IgD-negative memory B cell (primary cell): Measurements from ENCODE around the gene PNLIPRP2. TPM values are rescaled to one million over a fixed set of nuclear protein-coding genes. Genes with fewer than 3 reads are reported as not detected.

ENCODE experiments used
- H3K27ac Mint-ChIP-seq, 3 donors: one replicate each; pipeline ENCODE4 v1.8.0; 2020 to 2022; ENCODE audit warnings: mild to moderate bottlenecking in 3 of 3, mixed read lengths in 3 of 3, moderate library complexity in 1 of 3
- H3K27me3 Mint-ChIP-seq: one replicate; pipeline ENCODE4 v1.8.0; 2021; ENCODE audit warnings: mixed read lengths
- H3K36me3 Mint-ChIP-seq: one replicate; pipeline ENCODE4 v1.8.0; 2020; ENCODE audit warnings: mild to moderate bottlenecking, mixed read lengths
- H3K4me1 Mint-ChIP-seq, 3 donors: one replicate each; pipeline ENCODE4 v1.8.0; 2020 to 2022; ENCODE audit warnings: mixed read lengths in 3 of 3, mild to moderate bottlenecking in 1 of 3
- H3K4me3 Mint-ChIP-seq, 4 donors: one replicate each; pipeline ENCODE4 v1.8.0; 2020 to 2022; ENCODE audit warnings: mild to moderate bottlenecking in 4 of 4, mixed read lengths in 4 of 4, moderate library complexity in 3 of 4
- H3K9me3 Mint-ChIP-seq, 3 donors: one replicate each; pipeline ENCODE4 v1.8.0; 2020 to 2021; ENCODE audit warnings: mixed read lengths in 3 of 3, mild to moderate bottlenecking in 1 of 3
- polyA plus RNA-seq: library from polyadenylated mRNA; unstranded; fragments of 300-500 nt; fragmentation: Illumina TruSeq; gene quantifications from one replicate; pipeline ENCODE4 v1.2.3, GENCODE V29; 2021

Gene PNLIPRP2
- polyA plus RNA-seq, 1 donor from 2014 or later, result not detected

GRCh38 chr10:116656044-116656443 is 35.3 kb downstream of the PNLIPRP2 start:
- H3K36me3 Mint-ChIP-seq, result no peaks in the 10 kb centered on the region
- no peaks in the 10 kb centered on the region for H3K4me1 Mint-ChIP-seq
- H3K9me3 Mint-ChIP-seq, result peaks cover 0 to 8% (median 3%) of the 10 kb centered on the region in 3 donors
- no peak overlapping the region for H3K4me3 Mint-ChIP-seq
- H3K27ac Mint-ChIP-seq, result no peak overlapping the region
- peaks cover 4% of the 10 kb centered on the region for H3K27me3 Mint-ChIP-seq

GRCh38 chr10:116657863-116658551 is 37.3 kb downstream of the PNLIPRP2 start:
- Mint-ChIP-seq H3K27ac (no peak overlapping the region), H3K36me3 (no peaks in the 10 kb centered on the region), H3K4me1 (no peaks in the 10 kb centered on the region), H3K27me3 (peaks cover 4% of the 10 kb centered on the region), H3K9me3 (peaks cover 0 to 1% (median 0%) of the 10 kb centered on the region in 3 donors), H3K4me3 (peak overlapping the region in 1 of 4 donors; percentile 52)

GRCh38 chr10:116659049-116659670 is 38.4 kb downstream of the PNLIPRP2 start:
- Mint-ChIP-seq H3K27me3 (peaks cover 5% of the 10 kb centered on the region), H3K4me1 (no peaks in the 10 kb centered on the region), H3K9me3 (no peaks in the 10 kb centered on the region), H3K27ac (no peak overlapping the region), H3K4me3 (no peak overlapping the region), H3K36me3 (no peaks in the 10 kb centered on the region)

- Mint-ChIP-seq H3K27ac (no peak overlapping the region), H3K4me1 (no peaks in the 10 kb centered on the region), H3K4me3 (no peak overlapping the region), H3K9me3 (no peaks in the 10 kb centered on the region), H3K27me3 (peaks cover 2% of the 10 kb centered on the region), H3K36me3 (no peaks in the 10 kb centered on the region)
Measured at GRCh38 chr10:116660860-116661259, 40.1 kb downstream of the PNLIPRP2 start.

GRCh38 chr10:116663342-116663741 is 42.6 kb downstream of the PNLIPRP2 start:
- Mint-ChIP-seq H3K27ac (no peak overlapping the region), H3K27me3 (peaks cover 5% of the 10 kb centered on the region), H3K4me1 (peaks cover 0 to 1% (median 0%) of the 10 kb centered on the region in 3 donors), H3K36me3 (no peaks in the 10 kb centered on the region), H3K4me3 (no peak overlapping the region), H3K9me3 (no peaks in the 10 kb centered on the region)

- Mint-ChIP-seq H3K9me3 (no peaks in the 10 kb centered on the region), H3K4me3 (no peak overlapping the region), H3K27me3 (peaks cover 5% of the 10 kb centered on the region), H3K36me3 (no peaks in the 10 kb centered on the region), H3K4me1 (peaks cover 0 to 1% (median 0%) of the 10 kb centered on the region in 3 donors), H3K27ac (no peak overlapping the region)
Measured at GRCh38 chr10:116664631-116665030, 43.9 kb downstream of the PNLIPRP2 start.

GRCh38 chr10:116665541-116666125 is 44.9 kb downstream of the PNLIPRP2 start:
- H3K27me3 Mint-ChIP-seq, result peaks cover 9% of the 10 kb centered on the region

GRCh38 chr10:116667484-116667883 is 46.7 kb downstream of the PNLIPRP2 start:
- Mint-ChIP-seq H3K4me3 (no peak overlapping the region), H3K27ac (no peak overlapping the region), H3K4me1 (peaks cover 0 to 1% (median 0%) of the 10 kb centered on the region in 3 donors), H3K9me3 (no peaks in the 10 kb centered on the region), H3K27me3 (peaks cover 9% of the 10 kb centered on the region), H3K36me3 (no peaks in the 10 kb centered on the region)

More at GRCh38 chr10:116665541-116666125, 44.9 kb downstream of the PNLIPRP2 start:
- Mint-ChIP-seq H3K4me3 (no peak overlapping the region), H3K4me1 (peaks cover 0 to 1% (median 0%) of the 10 kb centered on the region in 3 donors), H3K27ac (no peak overlapping the region), H3K9me3 (no peaks in the 10 kb centered on the region), H3K36me3 (no peaks in the 10 kb centered on the region)

GRCh38 chr10:116668018-116668417 is 47.3 kb downstream of the PNLIPRP2 start:
- H3K4me3 Mint-ChIP-seq, result no peak overlapping the region
- H3K4me1 Mint-ChIP-seq, result peaks cover 0 to 1% (median 0%) of the 10 kb centered on the region in 3 donors
- peaks cover 9% of the 10 kb centered on the region for H3K27me3 Mint-ChIP-seq
- H3K9me3 Mint-ChIP-seq, result no peaks in the 10 kb centered on the region
- no peak overlapping the region for H3K27ac Mint-ChIP-seq
- no peaks in the 10 kb centered on the region for H3K36me3 Mint-ChIP-seq

GRCh38 chr10:116668446-116668845 is 47.7 kb downstream of the PNLIPRP2 start:
- no peaks in the 10 kb centered on the region for H3K36me3 Mint-ChIP-seq
- H3K4me3 Mint-ChIP-seq, result no peak overlapping the region
- peaks cover 9% of the 10 kb centered on the region for H3K27me3 Mint-ChIP-seq
- H3K4me1 Mint-ChIP-seq, result peaks cover 0 to 1% (median 0%) of the 10 kb centered on the region in 3 donors
- H3K27ac Mint-ChIP-seq, result no peak overlapping the region
- H3K9me3 Mint-ChIP-seq, result no peaks in the 10 kb centered on the region

GRCh38 chr10:116669080-116669479 is 48.3 kb downstream of the PNLIPRP2 start:
- Mint-ChIP-seq H3K27ac (no peak overlapping the region), H3K27me3 (peaks cover 7% of the 10 kb centered on the region), H3K4me1 (peaks cover 0 to 1% (median 0%) of the 10 kb centered on the region in 3 donors), H3K4me3 (no peak overlapping the region), H3K9me3 (peaks cover 0 to under 1% (median 0%) of the 10 kb centered on the region in 3 donors), H3K36me3 (no peaks in the 10 kb centered on the region)

GRCh38 chr10:116669832-116670644 is 49.3 kb downstream of the PNLIPRP2 start:
- Mint-ChIP-seq H3K4me3 (no peak overlapping the region), H3K27me3 (peaks cover 7% of the 10 kb centered on the region), H3K9me3 (peaks cover 0 to 1% (median 0%) of the 10 kb centered on the region in 3 donors), H3K27ac (no peak overlapping the region), H3K4me1 (peaks cover 0 to 1% (median 0%) of the 10 kb centered on the region in 3 donors), H3K36me3 (no peaks in the 10 kb centered on the region)

- Mint-ChIP-seq H3K4me1 (peaks cover 0 to 1% (median 0%) of the 10 kb centered on the region in 3 donors), H3K27ac (no peak overlapping the region), H3K9me3 (peaks cover 0 to 1% (median 0%) of the 10 kb centered on the region in 3 donors), H3K27me3 (peaks cover 7% of the 10 kb centered on the region), H3K36me3 (no peaks in the 10 kb centered on the region), H3K4me3 (no peak overlapping the region)
Measured at GRCh38 chr10:116670706-116671105, 50.0 kb downstream of the PNLIPRP2 start.

GRCh38 chr10:116671274-116671926 is 50.6 kb downstream of the PNLIPRP2 start:
- Mint-ChIP-seq H3K27ac (no peak overlapping the region), H3K4me3 (no peak overlapping the region), H3K27me3 (peaks cover 7% of the 10 kb centered on the region), H3K4me1 (peaks cover 0 to 1% (median 0%) of the 10 kb centered on the region in 3 donors), H3K36me3 (no peaks in the 10 kb centered on the region), H3K9me3 (peaks cover 0 to 1% (median 0%) of the 10 kb centered on the region in 3 donors)
